Cortex of kidney (tissue), 1 donor: ENCODE results near the gene TMEM272.

Experiments
- DNase-seq: peaks from one replicate; lab custom pipeline; 2025; lab: John Stamatoyannopoulos, UW

Gene TMEM272

DNA sequence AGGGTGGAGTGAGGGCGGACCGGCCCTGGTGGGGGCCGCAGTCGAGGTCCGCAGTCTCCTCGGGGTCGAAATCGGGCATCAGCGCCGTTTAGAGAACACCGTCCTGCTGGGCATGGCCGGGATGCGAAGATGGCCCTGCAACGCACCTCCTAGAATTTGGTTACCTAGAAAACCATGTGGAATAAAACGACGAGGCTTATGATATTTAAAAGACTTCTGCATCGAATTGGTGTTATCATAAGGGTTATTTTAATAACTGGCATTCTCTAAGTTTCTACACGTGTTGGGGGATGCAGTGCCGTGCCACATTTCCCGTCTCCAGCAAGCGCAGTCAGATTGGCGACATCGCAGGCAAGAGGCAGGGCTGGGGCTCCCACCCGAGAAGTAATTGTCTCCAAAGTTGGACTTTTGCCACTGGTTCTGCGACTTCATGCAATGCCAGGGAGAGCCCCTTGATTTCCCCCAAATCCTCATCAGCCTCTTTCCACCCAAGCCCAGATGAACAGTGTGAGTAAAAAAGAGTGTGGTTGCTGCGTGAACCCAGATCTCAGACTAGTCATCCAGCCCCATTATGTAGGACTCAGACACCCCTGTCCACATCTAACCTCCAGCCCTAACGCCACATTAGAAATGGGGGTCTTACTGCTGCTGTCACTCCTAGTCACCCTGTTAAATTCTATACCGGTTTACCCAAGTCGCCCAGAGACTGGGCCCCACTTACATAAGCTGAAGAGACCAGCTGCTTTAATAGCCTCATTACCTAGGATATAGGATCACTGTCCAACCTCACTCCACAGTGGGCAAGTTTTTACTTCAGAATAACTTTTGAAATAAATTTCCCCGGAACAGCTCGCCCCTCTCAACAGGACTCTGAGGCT, 40.4 kb downstream of the TMEM272 start:
- no peak for DNase-seq

DNA sequence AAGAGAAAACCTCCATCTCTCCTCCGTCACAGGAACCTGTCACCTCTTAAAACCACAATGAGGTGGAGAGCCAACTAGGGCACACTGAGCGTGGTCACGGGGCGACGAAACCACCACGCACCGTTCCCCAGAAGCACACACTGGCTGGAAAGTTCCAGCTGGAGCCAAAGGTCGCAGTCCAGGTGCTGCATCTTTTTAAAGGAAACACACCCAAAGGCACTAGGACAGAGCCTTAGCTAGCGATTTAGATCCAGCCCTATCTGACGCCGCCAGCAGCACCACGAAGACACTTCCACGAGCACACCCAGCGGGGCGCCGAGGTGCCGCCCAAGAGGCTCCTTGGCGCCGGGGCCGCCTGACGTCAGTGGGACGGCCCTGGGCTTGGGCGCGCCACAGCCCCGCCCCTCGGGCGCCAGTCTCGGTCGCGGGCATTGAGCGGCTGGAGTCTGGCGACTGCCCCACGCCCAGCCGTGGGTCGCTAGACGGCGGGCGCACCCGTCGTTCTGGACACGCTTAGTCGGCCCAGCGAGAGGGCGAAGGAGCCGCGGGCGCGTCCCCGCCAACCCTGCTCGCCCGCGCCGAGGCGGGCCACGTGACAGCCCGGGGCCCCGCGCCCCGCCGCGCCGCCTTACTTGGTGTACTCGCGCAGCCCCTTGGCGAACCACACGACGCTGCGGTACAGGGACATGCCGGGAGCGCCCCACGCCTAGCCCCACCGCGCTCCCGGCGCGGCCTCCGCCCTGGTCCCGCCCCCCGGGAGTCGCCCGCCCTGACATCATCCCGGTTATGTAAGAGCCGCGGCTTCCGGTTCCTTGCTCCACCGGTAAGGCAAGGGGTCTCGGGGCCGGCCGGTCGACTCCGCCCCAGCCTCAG, 41.3 kb downstream of the TMEM272 start, which contains the start of gene DHRS12:
Gene DHRS12, minus strand, starts transcription at position 742 of the 873 bp plus-strand sequence. CDS start 4,504 bp downstream, outside the sequence.
- DNase-seq = peak; percentile 17

DNA sequence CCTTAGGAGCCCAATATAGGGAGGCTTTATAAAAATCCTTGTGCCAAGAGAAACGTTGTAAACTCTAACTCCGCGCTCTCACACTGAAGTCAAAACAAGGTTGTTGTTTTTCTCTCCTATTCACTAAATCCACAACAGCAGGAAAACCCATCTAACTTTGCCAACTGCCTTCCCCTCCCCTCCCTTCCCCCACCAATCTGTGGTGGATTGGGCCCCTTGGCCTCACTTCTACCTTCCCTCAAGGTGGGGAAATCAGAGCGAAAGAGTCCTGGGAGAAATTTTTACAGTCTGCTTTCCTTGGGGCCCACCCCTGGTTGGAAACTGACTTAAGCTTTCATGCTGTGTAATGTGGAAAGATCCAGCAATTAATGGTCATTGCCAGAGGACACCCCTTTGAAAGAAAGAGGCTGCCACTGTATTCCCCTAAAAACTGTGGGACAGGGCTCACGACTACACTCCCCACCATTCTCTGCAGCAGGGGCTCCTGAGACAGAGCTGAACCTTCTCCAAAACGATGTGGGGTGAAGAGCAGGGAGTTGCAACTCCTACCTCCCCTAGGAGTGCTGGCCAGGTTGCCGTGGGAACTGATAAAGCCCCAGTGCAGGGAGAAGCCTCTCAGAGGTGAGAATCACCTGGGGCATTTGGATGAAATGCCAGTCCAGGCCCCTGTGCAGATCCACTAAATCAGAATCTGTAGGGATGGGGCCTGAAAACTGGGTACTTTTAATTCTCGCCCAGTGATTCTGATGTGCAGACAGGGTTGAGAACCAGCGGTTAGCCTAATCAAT, 42.2 kb downstream of the TMEM272 start:
- DNase-seq = no peak

DNA sequence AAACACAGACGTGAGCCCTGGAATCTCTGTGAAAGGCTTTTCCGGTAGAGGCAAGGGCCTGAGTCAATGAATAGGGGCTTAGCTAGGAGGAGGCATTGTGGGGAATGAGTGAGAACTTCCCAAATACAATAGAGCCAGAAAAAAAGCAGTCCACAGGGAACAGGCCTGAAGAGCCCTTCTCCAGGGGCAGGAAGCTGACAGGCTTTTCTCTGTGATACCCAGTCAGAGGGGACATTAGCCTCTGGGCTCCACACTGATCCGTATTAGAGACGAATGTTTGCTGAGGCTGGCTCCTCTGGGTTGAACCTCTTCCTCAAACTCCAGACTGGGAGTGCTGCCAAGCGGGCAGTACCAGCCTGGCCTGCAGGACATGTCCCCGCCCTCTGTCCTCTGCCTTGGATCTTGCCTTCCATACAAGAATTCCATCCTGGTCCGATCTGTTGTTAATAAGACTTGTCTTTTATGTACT, 43.3 kb downstream of the TMEM272 start:
- DNase-seq = no peak

DNA sequence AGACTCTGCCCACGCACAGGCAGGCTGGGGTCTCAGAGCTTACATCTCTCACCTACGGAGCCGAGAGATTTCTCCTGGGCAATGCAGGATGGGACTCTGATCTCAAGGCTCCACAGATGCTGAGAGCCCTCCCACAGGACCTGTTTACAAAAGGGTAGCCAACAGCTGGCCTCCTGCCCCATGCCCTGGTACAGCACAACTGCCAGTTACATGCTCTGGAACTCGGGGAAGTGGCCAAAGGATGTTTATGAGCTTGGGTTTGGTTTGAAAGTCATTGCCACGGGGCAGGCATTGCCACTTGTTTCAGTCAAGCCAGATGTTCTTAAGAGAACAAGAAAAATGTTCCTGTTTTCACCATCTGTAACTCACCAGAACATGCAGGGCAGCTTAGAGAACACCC, 44.5 kb downstream of the TMEM272 start:
- no peak for DNase-seq

DNA sequence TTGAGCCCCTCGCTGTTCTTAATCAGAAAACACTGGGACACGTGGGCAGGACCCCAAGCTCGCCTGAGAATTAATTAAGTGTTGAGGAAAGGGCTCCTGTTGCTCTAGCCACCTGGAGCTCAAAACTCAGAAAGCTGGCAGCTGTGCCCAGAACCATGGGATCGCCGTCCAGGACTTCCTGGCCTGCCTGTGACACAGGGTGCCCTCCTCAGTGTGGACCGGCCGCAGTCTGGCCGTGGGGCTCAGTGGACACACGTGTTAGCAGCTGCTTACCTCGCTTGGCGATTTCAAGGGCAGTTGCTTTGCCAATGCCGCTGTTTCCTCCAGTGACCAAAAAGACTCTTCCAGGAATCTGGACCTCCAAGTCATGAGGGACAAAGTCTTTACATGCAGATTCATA, 45.7 kb downstream of the TMEM272 start:
- no peak for DNase-seq

DNA sequence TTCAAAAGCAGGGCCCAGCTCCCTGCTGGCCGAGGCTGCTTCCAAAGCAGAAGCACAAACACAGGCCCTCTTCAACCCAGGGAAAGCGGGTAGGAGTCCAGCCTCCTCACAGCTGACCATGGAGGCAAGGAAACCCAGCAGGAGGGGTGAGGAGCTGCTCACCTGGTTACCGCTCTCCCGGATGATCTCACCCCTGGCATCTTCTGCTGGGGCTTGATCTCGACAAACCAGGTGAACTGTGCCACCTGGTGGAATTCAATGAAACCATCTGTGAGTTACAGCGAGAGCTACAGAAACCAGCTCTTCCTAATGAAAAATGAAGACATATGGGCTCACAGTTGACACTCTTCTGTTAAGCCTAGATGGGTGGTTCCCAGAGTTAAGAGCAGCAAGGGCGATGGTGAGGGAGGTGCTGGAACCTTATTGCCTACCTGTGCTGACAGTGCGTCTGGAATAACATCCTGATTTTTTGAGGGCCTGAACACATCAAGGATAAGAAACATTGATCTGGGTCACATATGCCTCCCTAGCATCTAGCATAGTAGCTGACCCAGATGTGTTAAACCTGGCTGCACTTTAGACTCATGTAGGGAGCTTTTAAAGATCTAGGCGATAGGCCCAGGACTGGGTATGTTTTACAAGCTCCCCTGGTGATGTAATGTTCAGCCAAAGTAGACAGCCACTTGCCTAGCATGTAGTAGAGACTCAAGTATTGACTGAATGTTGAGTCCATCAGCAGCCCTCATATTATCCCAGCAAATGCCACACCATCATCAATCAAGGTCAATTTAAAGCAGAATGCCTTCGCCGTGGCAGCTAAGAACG, 47.1 kb downstream of the TMEM272 start:
- no peak for DNase-seq

DNA sequence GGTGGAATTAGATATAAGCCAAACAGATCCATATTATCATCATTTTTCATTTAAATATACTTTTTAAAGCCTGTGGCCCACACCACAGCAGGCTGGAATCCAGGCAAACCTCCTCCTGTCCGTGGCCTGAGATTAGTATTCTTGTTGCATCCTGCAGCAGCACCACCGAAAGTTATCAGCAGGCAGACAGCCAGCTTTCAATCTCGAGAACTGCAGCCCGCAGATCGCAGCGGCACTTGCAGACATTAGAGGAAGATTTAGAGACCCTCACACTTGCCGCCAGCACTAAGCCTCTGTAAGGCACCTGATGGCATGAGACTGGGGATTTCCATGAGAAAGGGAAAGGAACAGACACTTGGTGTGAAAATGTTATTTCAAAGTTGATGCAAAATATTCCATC, 48.4 kb downstream of the TMEM272 start:
- no peak for DNase-seq

DNA sequence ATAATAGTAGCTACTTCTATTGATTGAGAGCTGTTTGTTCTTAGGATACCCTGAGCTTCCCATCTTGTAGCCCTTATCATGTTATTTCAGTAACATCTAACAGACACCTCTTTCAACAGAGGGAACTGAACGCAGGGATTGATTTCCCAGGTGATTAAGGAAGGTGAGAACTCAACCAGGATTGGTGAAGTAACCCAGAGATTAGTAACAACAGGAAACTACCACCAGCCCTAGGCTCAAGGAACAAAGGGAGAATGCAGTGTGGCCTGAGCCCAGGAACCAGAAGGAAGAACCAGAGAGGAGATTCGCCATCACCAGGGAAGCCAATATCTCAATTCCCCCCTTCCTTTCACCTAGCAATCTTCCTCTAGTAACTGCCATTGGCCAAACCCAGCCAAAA, 49.6 kb downstream of the TMEM272 start:
- DNase-seq = no peak

DNA sequence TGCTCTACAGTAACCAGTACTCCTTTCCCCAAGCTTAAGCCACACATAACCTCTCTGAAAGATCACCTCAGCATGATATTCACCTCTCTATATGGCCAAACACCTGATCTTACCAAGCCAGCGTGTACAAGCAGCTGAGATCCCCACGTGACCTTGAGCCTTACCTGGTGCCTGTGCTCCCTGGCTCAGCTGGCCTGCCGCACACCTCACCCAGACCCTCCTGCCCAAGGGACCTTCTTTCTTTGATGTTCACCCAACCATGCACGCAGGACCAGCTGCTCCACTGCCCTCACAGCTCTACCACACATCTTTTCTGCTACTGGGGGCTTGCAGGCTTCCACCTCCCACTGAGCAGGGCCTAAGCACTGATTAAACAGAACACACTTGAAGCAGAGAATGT, 50.0 kb downstream of the TMEM272 start:
- DNase-seq = no peak

DNA sequence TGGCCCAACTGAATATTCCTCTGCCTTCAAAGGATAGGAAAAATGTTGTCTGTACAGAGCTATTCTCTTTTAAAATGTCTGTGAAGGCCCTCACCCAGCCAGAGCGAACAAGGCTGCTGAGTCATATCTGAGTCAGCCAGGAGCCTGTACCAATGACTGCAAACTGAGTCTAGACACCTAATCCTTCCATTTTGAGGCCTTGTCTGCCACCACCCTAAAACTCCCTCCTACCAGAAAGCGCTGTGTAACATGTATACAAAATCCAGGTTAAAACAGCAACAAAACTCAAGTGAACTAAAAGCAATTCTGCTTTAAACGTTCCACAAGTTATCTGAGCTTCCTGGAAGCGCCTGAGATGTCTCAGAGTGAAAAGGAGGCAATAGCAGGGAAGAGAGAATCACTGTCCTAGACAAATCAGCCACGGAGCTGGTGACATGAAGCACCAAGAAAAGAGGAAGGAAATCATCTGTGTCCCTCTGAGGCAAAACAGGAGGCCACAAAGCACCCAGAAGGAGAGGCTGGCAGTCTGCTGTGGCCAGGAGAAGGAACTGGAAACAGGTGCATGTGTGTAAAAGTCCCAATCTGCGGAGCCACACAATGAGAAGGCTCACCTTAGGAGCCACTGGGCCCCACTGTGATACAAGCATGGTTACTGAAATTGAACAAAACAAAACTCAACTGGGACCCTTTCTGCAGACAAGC, 51.3 kb downstream of the TMEM272 start:
- DNase-seq = no peak

DNA sequence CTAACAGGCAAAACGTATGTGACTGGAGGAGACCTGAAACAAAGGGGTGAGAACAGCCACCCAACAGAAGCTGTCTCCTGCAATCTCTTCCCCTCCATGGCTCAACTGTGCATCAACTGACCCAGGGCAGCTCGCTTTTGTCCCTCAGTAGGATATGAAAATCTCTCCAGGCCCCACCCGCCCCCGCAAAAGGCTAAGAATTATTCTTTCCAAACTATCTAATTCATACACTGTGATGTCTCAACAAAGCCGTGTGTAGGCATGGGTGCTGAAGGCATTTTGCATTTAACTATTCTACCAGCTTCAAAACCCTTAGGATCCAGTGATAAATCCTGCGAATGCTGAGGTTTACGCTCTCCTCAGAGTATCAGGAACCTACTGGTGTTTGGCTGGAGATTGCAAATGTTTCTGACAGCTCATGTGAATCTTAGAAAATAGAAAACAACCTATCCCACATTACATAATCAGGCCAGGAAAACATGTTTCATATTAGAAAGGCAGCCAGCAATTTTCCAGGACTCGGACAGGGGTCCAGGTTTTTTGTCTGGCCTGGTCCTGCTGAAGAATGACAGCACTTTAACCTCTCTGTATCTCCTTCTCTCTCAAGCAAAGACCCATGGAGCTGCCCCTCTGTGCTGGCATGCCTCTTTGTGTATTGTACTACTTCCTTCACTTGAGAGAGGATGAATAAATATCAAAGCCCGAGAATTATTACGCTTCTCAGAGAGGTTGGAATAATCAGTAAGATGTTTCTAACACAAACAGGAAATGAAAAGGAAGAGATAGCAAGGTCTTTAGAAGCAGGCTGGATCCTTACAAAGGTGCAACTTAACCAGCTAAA, 58.3 kb downstream of the TMEM272 start:
- no peak for DNase-seq

DNA sequence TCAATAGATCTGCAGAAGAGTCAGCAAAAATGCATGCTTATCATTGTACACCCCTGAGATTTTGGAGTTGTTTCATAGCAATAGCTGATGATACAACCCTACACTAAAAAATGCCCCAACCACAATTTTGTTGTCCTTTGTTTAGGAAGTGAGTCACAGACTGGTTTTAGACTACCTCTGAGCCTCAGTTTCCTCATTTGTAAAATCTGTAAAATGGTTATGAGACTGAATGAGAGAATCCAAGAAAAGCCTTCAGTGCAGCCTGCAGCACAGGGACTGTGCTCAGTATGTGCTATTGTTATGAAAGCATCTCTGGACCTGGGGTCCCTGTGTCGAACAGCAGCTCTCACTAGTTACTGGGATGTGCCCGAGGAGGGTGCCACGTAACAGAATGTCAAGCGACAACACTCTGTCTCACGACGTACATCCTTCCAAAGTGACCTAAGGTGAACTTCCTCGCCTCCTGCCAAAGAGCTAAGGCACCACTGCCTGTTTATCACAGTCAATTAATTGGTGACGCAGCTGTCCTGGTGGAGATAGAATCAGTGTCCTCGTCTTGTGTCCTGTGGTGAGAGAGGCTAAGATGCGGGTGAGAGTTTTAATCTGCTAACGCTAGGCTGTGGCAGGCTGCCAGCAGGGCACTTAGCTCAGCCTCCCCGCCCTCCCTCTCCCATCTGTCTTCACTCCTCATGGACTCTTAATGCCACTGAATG, 59.1 kb downstream of the TMEM272 start:
- no peak for DNase-seq

DNA sequence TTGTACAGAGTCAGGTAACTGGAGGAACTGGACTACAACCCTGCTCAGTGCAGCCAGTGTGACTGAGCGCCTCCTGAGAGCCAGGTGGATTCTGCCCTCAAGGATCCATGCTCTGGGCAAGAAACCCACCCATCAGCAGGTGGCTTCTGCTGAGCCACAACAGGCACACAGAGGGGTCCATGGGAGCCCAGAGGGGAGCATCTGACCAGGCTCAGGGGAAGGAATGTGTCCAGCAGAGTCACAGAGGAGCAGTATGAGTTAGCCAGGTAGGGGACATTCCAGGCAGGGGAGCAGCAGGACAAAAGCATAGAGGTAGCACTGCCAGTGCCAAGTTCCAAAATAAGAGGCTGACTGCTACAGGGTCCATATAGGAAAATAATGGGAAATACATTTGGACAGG, 60.9 kb downstream of the TMEM272 start:
- no peak for DNase-seq

DNA sequence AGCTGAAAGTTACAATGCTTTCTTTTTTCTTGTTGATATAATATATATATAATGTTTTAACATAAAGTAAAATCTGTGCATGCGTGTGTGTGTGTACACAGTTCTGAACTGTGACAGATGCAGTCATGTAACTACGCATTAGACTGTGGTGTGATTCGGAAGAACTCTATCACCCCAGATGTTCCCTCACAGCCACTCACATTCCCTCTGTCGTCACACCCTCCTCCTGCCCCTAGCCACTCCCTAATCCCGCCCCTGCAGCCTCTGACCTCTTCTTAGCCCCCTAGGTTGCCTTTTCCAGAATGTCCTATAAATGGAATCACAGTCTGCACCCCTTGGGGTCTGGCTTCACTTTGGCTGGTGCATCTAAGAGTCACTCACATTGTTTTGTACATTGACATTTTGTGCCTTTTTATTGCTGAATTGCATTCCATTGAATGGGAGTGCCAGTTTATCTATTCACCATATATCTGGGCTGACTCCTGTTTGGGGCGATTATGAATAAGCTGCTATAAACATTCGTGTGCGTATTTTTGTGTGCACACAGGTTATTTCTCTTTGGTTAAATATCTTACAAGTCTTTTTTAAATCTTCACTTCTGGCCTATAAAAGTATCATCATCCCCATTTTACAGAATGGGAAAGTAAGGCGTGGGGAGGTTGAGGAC, 61.4 kb downstream of the TMEM272 start:
- DNase-seq = no peak

DNA sequence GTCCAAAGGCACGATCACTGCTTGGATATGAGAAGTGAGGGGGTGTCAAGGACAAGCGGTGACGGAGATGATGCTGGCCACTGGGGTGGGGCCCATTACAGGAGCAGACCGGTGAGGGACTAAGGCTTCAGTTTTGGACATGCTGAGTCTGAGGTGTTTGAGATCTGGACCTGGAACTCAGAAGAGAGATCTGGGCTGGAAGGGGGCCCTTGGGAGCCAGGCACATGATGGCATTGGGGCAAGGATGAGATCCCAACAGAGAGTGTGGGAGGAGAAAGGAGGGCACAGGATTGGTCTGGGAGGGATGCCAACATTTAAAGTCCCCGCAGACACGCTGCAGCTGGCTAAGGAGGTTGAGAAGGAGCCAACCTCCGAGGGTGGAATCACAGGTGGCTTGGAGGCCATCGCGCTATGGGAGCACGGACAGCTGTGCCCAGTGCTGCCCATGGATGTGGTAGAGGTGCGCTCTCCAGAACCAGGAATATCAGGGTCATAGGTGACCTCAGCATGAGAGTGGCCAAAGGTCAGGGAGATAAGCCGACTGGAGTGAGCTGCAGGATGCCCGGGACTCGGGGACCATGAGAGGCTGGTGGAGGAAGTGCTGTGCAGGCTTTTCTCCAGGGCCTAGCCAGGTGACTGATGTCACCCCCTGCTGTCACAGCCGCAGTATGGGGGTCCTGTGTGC, 62.8 kb downstream of the TMEM272 start:
- no peak for DNase-seq

DNA sequence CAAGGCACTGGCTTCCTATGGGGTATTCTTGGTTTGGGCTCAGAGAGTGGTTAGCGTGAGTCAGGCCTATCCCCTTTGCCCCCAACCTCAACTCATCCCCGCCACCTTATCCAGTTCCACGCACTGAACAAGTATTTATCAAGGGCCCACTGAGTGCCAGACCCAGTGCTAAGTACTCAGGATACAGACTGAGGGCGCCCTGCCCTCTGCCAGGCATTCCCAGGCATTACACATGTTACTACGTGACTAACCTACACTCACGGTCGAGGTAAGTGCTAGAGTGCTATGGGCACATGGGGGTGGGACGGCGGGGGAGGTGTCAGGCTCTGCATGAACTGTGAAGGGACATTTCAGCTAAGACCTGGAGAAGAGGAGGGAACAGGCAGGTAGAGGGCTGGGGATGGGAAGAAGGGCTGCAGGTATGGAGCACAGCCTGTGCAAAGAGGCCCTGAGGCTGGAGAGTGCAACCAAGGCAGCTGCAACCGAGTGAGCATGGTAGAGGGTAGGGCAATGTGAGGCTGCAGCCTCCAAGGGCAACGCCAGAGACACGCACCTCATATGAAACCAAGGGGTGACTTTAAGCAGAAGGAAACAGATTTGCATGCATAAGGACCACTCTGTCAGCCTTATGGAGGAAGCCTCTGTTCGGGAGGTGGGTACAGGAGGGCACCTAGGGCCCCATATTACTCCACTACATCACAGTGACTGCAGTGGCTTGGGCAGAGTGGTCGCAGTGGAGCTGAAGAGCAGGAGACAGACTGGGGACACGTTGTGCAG, 63.5 kb downstream of the TMEM272 start:
- no peak for DNase-seq
